Stimulated activated CD8-positive, alpha-beta memory T cell treated with anti-CD3 and anti-CD28 coated beads, Interleukin-4, amount 100 ng/mL, for 1 hour (primary cell): Measurements from ENCODE around the gene CREG1.
"Not testable (repeated sequence)": the region's sequence is repeated elsewhere in the genome, so short reads cannot be mapped to it uniquely, and the experiment has no call there.

Experiments
- DNase-seq, 2 donors: peaks; one replicate each; pipeline ENCODE4 v3.0.0-alpha.2; 2020; ENCODE audit warnings: low read depth in 2 of 2, low spot score in 1 of 2

The CREG1 gene

GRCh38 chr1:167553136-167554027, at the start of gene CREG1:
TSS of gene CREG1 (minus strand) at chr1:167553762.
- peak; percentile 71 to 79 for DNase-seq

GRCh38 chr1:167602840-167603239, 49.3 kb upstream of the CREG1 start:
- DNase-seq, result no peak

GRCh38 chr1:167601442-167602383, 48.2 kb upstream of the CREG1 start:
- no peak for DNase-seq

GRCh38 chr1:167599957-167600581, 46.5 kb upstream of the CREG1 start:
- no peak for DNase-seq

- no peak for DNase-seq
Observed at GRCh38 chr1:167594822-167595221, 41.3 kb upstream of the CREG1 start.

- DNase-seq, result no peak
Observed at GRCh38 chr1:167593860-167594259, 40.3 kb upstream of the CREG1 start.

GRCh38 chr1:167592475-167592874, 38.9 kb upstream of the CREG1 start:
- no peak for DNase-seq

GRCh38 chr1:167588361-167588760, 34.8 kb upstream of the CREG1 start:
- DNase-seq, result no peak

- DNase-seq, result no peak
Observed at GRCh38 chr1:167587872-167588271, 34.3 kb upstream of the CREG1 start.

- no peak for DNase-seq
Observed at GRCh38 chr1:167587342-167587741, 33.8 kb upstream of the CREG1 start.

- no peak for DNase-seq
Observed at GRCh38 chr1:167584581-167584980, 31.0 kb upstream of the CREG1 start.

- DNase-seq, result no peak
Observed at GRCh38 chr1:167582722-167583121, 29.2 kb upstream of the CREG1 start.

GRCh38 chr1:167582064-167582463, 28.5 kb upstream of the CREG1 start:
- DNase-seq, result no peak

- DNase-seq, result no peak
Observed at GRCh38 chr1:167579986-167580385, 26.4 kb upstream of the CREG1 start.

GRCh38 chr1:167578939-167579521, 25.5 kb upstream of the CREG1 start:
- DNase-seq, result no peak

- DNase-seq, result no peak
Observed at GRCh38 chr1:167575649-167576048, 22.1 kb upstream of the CREG1 start.

- DNase-seq, result no peak
Observed at GRCh38 chr1:167573035-167573434, 19.5 kb upstream of the CREG1 start.

GRCh38 chr1:167570712-167571111, 17.1 kb upstream of the CREG1 start:
- not testable (repeated sequence) for DNase-seq

GRCh38 chr1:167567663-167568062, 14.1 kb upstream of the CREG1 start:
- no peak for DNase-seq

- no peak for DNase-seq
Observed at GRCh38 chr1:167566766-167567165, 13.2 kb upstream of the CREG1 start.

GRCh38 chr1:167565922-167566321, 12.4 kb upstream of the CREG1 start:
- no peak for DNase-seq
